Loucy (cell line): ENCODE results near the gene HOXA11.

Experiments used
- H2AFZ ChIP-seq: fragments of 200-600 bp; sonication (generic); 2 replicates; pipeline ENCODE4 v1.6.0; 2016; ENCODE audit warnings: antibody characterized with exemption, mild to moderate bottlenecking, low read length, moderate library complexity
- H3F3A ChIP-seq: fragments of 200-600 bp; 2 replicates; pipeline ENCODE4 v1.6.0; 2016; ENCODE audit warnings: antibody characterized with exemption, low read depth, mild to moderate bottlenecking
- H3K27me3 ChIP-seq: fragments of 200-600 bp; sonication (generic); 2 replicates; pipeline ENCODE4 v1.6.1; 2014; ENCODE audit warnings: low read length, mild to moderate bottlenecking; ENCODE audit not compliant: insufficient read depth, poor library complexity, severe bottlenecking
- H3K36me3 ChIP-seq: fragments of 200-600 bp; sonication (generic); 2 replicates; pipeline ENCODE4 v1.6.1; 2016; ENCODE audit warnings: low read length; ENCODE audit not compliant: insufficient read depth
- H3K4me1 ChIP-seq: fragments of 200-600 bp; sonication (generic); 2 replicates; pipeline ENCODE4 v1.5.1; 2014; ENCODE audit warnings: low read length, mild to moderate bottlenecking; ENCODE audit not compliant: insufficient read depth, poor library complexity, severe bottlenecking
- H3K4me2 ChIP-seq: fragments of 200-600 bp; sonication (generic); 2 replicates; pipeline ENCODE4 v1.6.0; 2014; ENCODE audit warnings: antibody characterized with exemption, low read length, low read depth, mild to moderate bottlenecking; ENCODE audit not compliant: poor library complexity, severe bottlenecking
- H3K4me3 ChIP-seq: fragments of 200-600 bp; sonication (generic); 2 replicates; pipeline ENCODE4 v1.5.1; 2014; ENCODE audit warnings: low read length, mild to moderate bottlenecking, mixed read lengths; ENCODE audit not compliant: poor library complexity, severe bottlenecking
- H3K79me2 ChIP-seq: fragments of 200-600 bp; sonication (generic); 2 replicates; pipeline ENCODE4 v1.6.1; 2014; ENCODE audit warnings: low read length; ENCODE audit not compliant: insufficient read depth
- H3K9ac ChIP-seq: fragments of 200-600 bp; sonication (generic); 2 replicates; pipeline ENCODE4 v1.6.0; 2014; ENCODE audit warnings: mild to moderate bottlenecking, low read depth, low read length, moderate library complexity; ENCODE audit not compliant: poor library complexity, severe bottlenecking
- H3K9me2 ChIP-seq: fragments of 200-600 bp; sonication (generic); replicated peaks from 2 replicates; pipeline ENCODE4 v1.6.1; 2016; ENCODE audit warnings: low read depth, low read length, mixed read lengths
- H3K9me3 ChIP-seq: fragments of 200-600 bp; sonication (generic); 2 replicates; pipeline ENCODE4 v1.6.1; 2014; ENCODE audit warnings: mild to moderate bottlenecking, antibody characterized with exemption, low read length, low read depth; ENCODE audit not compliant: insufficient read depth
- H4K20me1 ChIP-seq: fragments of 200-600 bp; sonication (generic); 2 replicates; pipeline ENCODE4 v1.6.0; 2014; ENCODE audit warnings: antibody characterized with exemption, low read length, mild to moderate bottlenecking; ENCODE audit not compliant: insufficient read depth, poor library complexity, severe bottlenecking
- EZH2phosphoT487 ChIP-seq: fragments of 200-600 bp; IDR thresholded peaks from 2 replicates; pipeline ENCODE4 v1.6.1; 2018; ENCODE audit warnings: antibody characterized with exemption, mild to moderate bottlenecking, moderate library complexity, borderline replicate concordance
- TF ChIP-seq, protein P1 (sequence below): fragments of 200-600 bp; sonication (generic); conservative IDR thresholded peaks from 2 replicates; pipeline ENCODE4 v1.5.1; 2014; ENCODE audit warnings: mild to moderate bottlenecking, antibody characterized with exemption, low read length

HOXA11 gene

GRCh38 chr7:27205325-27206280 is 20.6 kb upstream of the HOXA11 start:
- Histone ChIP-seq H2AFZ (no peak overlapping the region), H3K4me1 (peaks cover 18% of the 10 kb centered on the region), H3K27me3 (no peaks in the 10 kb centered on the region), H3F3A (no peaks in the 10 kb centered on the region), H3K36me3 (no peaks in the 10 kb centered on the region), H3K9me2 (no peaks in the 10 kb centered on the region), H3K9ac (no peak overlapping the region), H3K4me3 (no peak overlapping the region), H3K9me3 (no peaks in the 10 kb centered on the region), H4K20me1 (no peaks in the 10 kb centered on the region), H3K4me2 (no peak overlapping the region), H3K79me2 (peaks cover 25% of the 10 kb centered on the region)
- TF ChIP-seq, protein P1, sequence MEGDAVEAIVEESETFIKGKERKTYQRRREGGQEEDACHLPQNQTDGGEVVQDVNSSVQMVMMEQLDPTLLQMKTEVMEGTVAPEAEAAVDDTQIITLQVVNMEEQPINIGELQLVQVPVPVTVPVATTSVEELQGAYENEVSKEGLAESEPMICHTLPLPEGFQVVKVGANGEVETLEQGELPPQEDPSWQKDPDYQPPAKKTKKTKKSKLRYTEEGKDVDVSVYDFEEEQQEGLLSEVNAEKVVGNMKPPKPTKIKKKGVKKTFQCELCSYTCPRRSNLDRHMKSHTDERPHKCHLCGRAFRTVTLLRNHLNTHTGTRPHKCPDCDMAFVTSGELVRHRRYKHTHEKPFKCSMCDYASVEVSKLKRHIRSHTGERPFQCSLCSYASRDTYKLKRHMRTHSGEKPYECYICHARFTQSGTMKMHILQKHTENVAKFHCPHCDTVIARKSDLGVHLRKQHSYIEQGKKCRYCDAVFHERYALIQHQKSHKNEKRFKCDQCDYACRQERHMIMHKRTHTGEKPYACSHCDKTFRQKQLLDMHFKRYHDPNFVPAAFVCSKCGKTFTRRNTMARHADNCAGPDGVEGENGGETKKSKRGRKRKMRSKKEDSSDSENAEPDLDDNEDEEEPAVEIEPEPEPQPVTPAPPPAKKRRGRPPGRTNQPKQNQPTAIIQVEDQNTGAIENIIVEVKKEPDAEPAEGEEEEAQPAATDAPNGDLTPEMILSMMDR = no peak
- TF ChIP-seq EZH2phosphoT487 = no peak

- H3K4me1 ChIP-seq = peaks cover 18% of the 10 kb centered on the region
- no peak for TF ChIP-seq EZH2phosphoT487
- TF ChIP-seq, protein P1 = no peak
- no peaks in the 10 kb centered on the region for H3K9me3 ChIP-seq
- H3K4me3 ChIP-seq = no peak overlapping the region
- no peaks in the 10 kb centered on the region for H4K20me1 ChIP-seq
- H3K4me2 ChIP-seq = no peak overlapping the region
- no peak overlapping the region for H3K9ac ChIP-seq
- H3K36me3 ChIP-seq = no peaks in the 10 kb centered on the region
- H3K79me2 ChIP-seq = peaks cover 31% of the 10 kb centered on the region
- H2AFZ ChIP-seq = no peak overlapping the region
- H3F3A ChIP-seq = no peaks in the 10 kb centered on the region
- H3K9me2 ChIP-seq = no peaks in the 10 kb centered on the region
- no peaks in the 10 kb centered on the region for H3K27me3 ChIP-seq
These were observed 19.9 kb upstream of the HOXA11 start for GRCh38 chr7:27204851-27205322.

DNA sequence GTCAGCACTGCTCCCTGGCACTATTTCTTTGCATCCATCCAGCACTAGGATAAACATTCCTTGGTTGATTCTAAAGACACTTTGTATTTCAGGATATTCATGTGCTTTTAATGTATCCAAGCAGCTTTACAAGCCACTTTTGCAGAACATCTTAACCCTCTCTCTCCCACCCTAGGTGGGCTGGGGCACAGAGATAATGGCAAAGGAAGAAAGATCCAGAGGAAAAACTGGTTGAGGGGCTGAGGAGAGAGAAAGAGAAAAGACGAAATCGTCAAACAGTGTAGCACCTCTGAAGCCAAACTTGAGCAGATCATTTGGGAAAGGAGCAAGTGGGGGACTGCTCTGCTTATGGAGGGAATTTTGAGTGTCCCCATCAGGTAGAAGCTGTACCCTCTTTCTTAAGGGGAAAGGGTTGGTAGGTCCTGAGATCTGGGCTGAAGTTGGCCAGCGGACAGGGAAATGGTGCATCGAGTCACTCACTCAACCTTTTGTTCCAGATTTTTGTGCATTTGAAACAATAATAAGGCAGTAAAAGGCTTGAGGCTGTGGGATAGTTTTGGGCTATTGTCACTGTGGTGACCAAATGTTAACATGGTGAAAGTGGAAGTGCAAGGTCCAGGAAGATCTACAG is 19.0 kb upstream of the HOXA11 start:
- Histone ChIP-seq H3K9me2 (no peaks in the 10 kb centered on the region), H3F3A (no peaks in the 10 kb centered on the region), H3K4me2 (no peak overlapping the region), H3K9me3 (no peaks in the 10 kb centered on the region), H3K9ac (no peak overlapping the region), H3K4me1 (peaks cover 18% of the 10 kb centered on the region), H3K79me2 (peaks cover 36% of the 10 kb centered on the region), H3K36me3 (no peaks in the 10 kb centered on the region), H3K4me3 (no peak overlapping the region), H4K20me1 (peaks cover 1% of the 10 kb centered on the region), H2AFZ (no peak overlapping the region), H3K27me3 (no peaks in the 10 kb centered on the region)
- no peak for TF ChIP-seq EZH2phosphoT487
- TF ChIP-seq, protein P1 = no peak
